Prostate gland (tissue), 2 donors: ENCODE results near the gene TM4SF20.

ENCODE experiments used
- CTCF ChIP-seq, 4 experiments: fragments of 200-600 bp in 2 of 4; fragments of 450-650 bp in 2 of 4; sonication (generic) in 2 of 4; IDR thresholded peaks; 1 replicate in 3 of 4; 2 replicates in 1 of 4; pipeline ENCODE4 v1.5.1; 2016 to 2019; ENCODE audit warnings: antibody characterized with exemption in 4 of 4, mild to moderate bottlenecking in 2 of 4, moderate library complexity in 2 of 4
- POLR2A ChIP-seq: fragments of 450-650 bp; IDR thresholded peaks from one replicate; pipeline ENCODE4 v1.6.1; 2016; ENCODE audit warnings: antibody characterized with exemption, mild to moderate bottlenecking
- POLR2AphosphoS5 ChIP-seq: sonication (generic); formaldehyde crosslinking; IDR thresholded peaks from one replicate; pipeline ENCODE4 v1.6.1; 2017; ENCODE audit warnings: antibody characterized with exemption

GRCh38 chr2:227401550-227401949 lies 22.4 kb upstream of the TM4SF20 start:
- TF ChIP-seq CTCF (IDR thresholded peaks at IDR 0.05) (no peak), POLR2A (no peak), POLR2AphosphoS5 (no peak)
